IPS-15b (cell line): ENCODE results near the gene CD44.

Experiments used
- H3K27me3 ChIP-seq: one replicate; pipeline ENCODE4 v1.6.1; 2013; ENCODE audit warnings: low read length; ENCODE audit not compliant: control insufficient read depth, insufficient read depth
- H3K36me3 ChIP-seq: one replicate; pipeline ENCODE4 v1.6.1; 2013; ENCODE audit warnings: low read length; ENCODE audit not compliant: control insufficient read depth, insufficient read depth
- H3K4me1 ChIP-seq: one replicate; pipeline ENCODE4 v1.6.1; 2013; ENCODE audit warnings: mild to moderate bottlenecking, low read length; ENCODE audit not compliant: control insufficient read depth, insufficient read depth
- H3K4me3 ChIP-seq: one replicate; pipeline ENCODE4 v1.5.1; 2013; ENCODE audit warnings: low read depth, low read length
- H3K9ac ChIP-seq: one replicate; pipeline ENCODE4 v1.6.1; 2013; ENCODE audit warnings: low read depth, mild to moderate bottlenecking, low read length
- H3K9me3 ChIP-seq: one replicate; pipeline ENCODE4 v1.6.1; 2013; ENCODE audit warnings: mild to moderate bottlenecking, low read length; ENCODE audit not compliant: control insufficient read depth, insufficient read depth

The CD44 gene

DNA sequence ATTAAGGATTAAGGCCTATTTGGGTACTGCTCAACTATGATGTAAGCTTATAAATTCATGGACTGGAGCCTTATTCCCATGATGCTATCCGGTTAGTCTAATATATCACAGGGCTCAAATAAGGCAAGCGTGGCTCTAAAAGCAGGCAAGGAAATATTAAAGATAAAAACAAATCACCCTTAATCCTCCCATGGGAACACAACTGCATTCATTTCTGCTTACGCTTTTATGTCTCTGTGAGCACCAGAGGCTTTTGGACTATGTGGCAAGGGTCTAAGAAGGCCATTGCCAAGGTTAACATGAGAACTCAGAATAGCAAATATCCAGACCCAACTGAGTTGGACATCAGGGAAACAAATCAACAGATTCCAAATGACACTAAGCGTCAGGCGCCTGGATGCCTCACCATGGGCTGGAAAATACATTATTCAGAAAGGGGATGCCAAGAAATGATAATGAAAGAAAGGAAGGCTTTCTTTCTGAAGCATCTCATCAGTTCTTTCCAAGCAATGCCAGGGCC lies 142.3 kb downstream of the CD44 start:
- no peaks in the 10 kb centered on the region for H3K4me1 ChIP-seq
- H3K9me3 ChIP-seq = no peaks in the 10 kb centered on the region
- H3K9ac ChIP-seq = no peak overlapping the region
- no peaks in the 10 kb centered on the region for H3K36me3 ChIP-seq
- no peak overlapping the region for H3K4me3 ChIP-seq
- H3K27me3 ChIP-seq = no peaks in the 10 kb centered on the region
